Measurements from ENCODE around the gene RRN3.

GRCh38 chr16:15053904-15054303, 40.2 kb downstream of the RRN3 start:
- TF ChIP-seq, protein P1, sequence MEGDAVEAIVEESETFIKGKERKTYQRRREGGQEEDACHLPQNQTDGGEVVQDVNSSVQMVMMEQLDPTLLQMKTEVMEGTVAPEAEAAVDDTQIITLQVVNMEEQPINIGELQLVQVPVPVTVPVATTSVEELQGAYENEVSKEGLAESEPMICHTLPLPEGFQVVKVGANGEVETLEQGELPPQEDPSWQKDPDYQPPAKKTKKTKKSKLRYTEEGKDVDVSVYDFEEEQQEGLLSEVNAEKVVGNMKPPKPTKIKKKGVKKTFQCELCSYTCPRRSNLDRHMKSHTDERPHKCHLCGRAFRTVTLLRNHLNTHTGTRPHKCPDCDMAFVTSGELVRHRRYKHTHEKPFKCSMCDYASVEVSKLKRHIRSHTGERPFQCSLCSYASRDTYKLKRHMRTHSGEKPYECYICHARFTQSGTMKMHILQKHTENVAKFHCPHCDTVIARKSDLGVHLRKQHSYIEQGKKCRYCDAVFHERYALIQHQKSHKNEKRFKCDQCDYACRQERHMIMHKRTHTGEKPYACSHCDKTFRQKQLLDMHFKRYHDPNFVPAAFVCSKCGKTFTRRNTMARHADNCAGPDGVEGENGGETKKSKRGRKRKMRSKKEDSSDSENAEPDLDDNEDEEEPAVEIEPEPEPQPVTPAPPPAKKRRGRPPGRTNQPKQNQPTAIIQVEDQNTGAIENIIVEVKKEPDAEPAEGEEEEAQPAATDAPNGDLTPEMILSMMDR (IDR thresholded peaks at IDR 0.05): no peak
- no peak for TF ChIP-seq EP300 (IDR thresholded peaks at IDR 0.05)
- TF ChIP-seq POLR2A (IDR thresholded peaks at IDR 0.05): no peak
- TF ChIP-seq POLR2AphosphoS5 (IDR thresholded peaks at IDR 0.05): no peak
